ENCODE results near the gene FRMD4B.

Gene FRMD4B

GRCh38 chr3:69403454-69403853 is 17.6 kb upstream of the FRMD4B start:
- DNase-seq = no peak

- no peak for DNase-seq
Observed at GRCh38 chr3:69400683-69401082, 14.8 kb upstream of the FRMD4B start.

- no peak for DNase-seq
Observed at GRCh38 chr3:69392850-69393249, 7.0 kb upstream of the FRMD4B start.

- no peak for DNase-seq
Observed at GRCh38 chr3:69392415-69392814, 6.5 kb upstream of the FRMD4B start.

- DNase-seq = no peak
Observed at GRCh38 chr3:69391554-69391953, 5.7 kb upstream of the FRMD4B start.

GRCh38 chr3:69390771-69391170 is 4.9 kb upstream of the FRMD4B start:
- DNase-seq = no peak

GRCh38 chr3:69389520-69390248 is 3.8 kb upstream of the FRMD4B start:
- DNase-seq = no peak

- DNase-seq = no peak
Observed at GRCh38 chr3:69388241-69388640, 2.4 kb upstream of the FRMD4B start.

- DNase-seq = no peak
Observed at GRCh38 chr3:69386556-69387385, 883 bp upstream of the FRMD4B start.

- DNase-seq = no peak
Observed at GRCh38 chr3:69385123-69385722, 665 bp downstream of the FRMD4B start.

- DNase-seq = no peak
Observed at GRCh38 chr3:69384326-69384725, 1.6 kb downstream of the FRMD4B start.

- DNase-seq = no peak
Observed at GRCh38 chr3:69379661-69380060, 6.2 kb downstream of the FRMD4B start.

GRCh38 chr3:69378112-69378802 is 7.6 kb downstream of the FRMD4B start:
- DNase-seq = no peak

- DNase-seq = no peak
Observed at GRCh38 chr3:69377262-69377661, 8.6 kb downstream of the FRMD4B start.

GRCh38 chr3:69376731-69377130 is 9.2 kb downstream of the FRMD4B start:
- no peak for DNase-seq

- DNase-seq = no peak
Observed at GRCh38 chr3:69371816-69372215, 14.1 kb downstream of the FRMD4B start.

GRCh38 chr3:69370901-69371301 is 15.0 kb downstream of the FRMD4B start:
- no peak for DNase-seq

- DNase-seq = no peak
Observed at GRCh38 chr3:69370156-69370883, 15.6 kb downstream of the FRMD4B start.

GRCh38 chr3:69368129-69368741 is 17.7 kb downstream of the FRMD4B start:
- no peak for DNase-seq

GRCh38 chr3:69367586-69367985 is 18.3 kb downstream of the FRMD4B start:
- no peak for DNase-seq

- no peak for DNase-seq
Observed at GRCh38 chr3:69364354-69364753, 21.5 kb downstream of the FRMD4B start.

GRCh38 chr3:69360690-69361089 is 25.2 kb downstream of the FRMD4B start:
- no peak for DNase-seq

Measured in activated naive CD4-positive, alpha-beta T cell treated with anti-CD3 and anti-CD28 coated beads, Interleukin-2, amount 50 U/mL, for 16 hours (primary cell).